Thyroid gland (tissue), 4 donors: Measurements from ENCODE around the gene PHLPP1.

ENCODE experiments used
- POLR2A ChIP-seq, 2 donors: fragments of 450-650 bp; IDR thresholded peaks; one replicate each; pipeline ENCODE4 v1.6.1; 2017; ENCODE audit warnings: antibody characterized with exemption in 2 of 2, mild to moderate bottlenecking in 2 of 2, moderate library complexity in 1 of 2
- TF ChIP-seq, protein P1 (sequence below), 6 experiments: fragments of 200-600 bp in 3 of 6; fragments of 450-650 bp in 3 of 6; sonication (generic) in 3 of 6; IDR thresholded peaks; one replicate each; pipeline ENCODE4 v1.5.1; 2016 to 2019; ENCODE audit warnings: antibody characterized with exemption in 6 of 6, mild to moderate bottlenecking in 2 of 6, inconsistent platforms in 1 of 6, moderate library complexity in 1 of 6

DNA sequence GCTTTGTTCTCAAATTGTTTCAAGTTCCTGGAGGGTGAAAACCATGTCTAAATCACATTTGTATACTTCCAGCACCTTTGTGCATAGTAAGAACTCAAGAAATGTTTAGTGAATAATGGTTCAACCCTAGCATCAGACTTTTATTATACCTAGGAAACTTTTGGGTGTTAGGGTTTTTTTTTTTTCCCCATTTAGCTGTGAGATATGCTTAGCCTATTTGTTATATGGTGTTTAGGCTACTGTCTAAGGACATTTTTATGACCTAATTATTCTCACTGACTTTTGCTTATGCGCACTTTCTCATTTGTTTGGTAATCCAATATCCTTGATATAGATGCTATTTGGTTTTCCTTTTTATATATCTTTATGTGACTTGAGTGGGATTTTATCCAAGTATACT lies 164.7 kb downstream of the PHLPP1 start:
- TF ChIP-seq, protein P1, sequence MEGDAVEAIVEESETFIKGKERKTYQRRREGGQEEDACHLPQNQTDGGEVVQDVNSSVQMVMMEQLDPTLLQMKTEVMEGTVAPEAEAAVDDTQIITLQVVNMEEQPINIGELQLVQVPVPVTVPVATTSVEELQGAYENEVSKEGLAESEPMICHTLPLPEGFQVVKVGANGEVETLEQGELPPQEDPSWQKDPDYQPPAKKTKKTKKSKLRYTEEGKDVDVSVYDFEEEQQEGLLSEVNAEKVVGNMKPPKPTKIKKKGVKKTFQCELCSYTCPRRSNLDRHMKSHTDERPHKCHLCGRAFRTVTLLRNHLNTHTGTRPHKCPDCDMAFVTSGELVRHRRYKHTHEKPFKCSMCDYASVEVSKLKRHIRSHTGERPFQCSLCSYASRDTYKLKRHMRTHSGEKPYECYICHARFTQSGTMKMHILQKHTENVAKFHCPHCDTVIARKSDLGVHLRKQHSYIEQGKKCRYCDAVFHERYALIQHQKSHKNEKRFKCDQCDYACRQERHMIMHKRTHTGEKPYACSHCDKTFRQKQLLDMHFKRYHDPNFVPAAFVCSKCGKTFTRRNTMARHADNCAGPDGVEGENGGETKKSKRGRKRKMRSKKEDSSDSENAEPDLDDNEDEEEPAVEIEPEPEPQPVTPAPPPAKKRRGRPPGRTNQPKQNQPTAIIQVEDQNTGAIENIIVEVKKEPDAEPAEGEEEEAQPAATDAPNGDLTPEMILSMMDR (IDR thresholded peaks at IDR 0.05): no peak
- no peak for TF ChIP-seq POLR2A (IDR thresholded peaks at IDR 0.05)
